Peyer's patch (tissue), 4 donors: ENCODE measurements around the gene PZP. TPM values are rescaled to one million over a fixed set of nuclear protein-coding genes. Genes with fewer than 3 reads are reported as not detected.

Experiments used
- DNase-seq, 3 donors: peaks; one replicate each; pipeline ENCODE4 v3.0.0-alpha.2; 2017 to 2019
- H3K27ac ChIP-seq, 4 donors: fragments of 200-600 bp; sonication (generic); one replicate each; pipeline ENCODE4 v1.5.1; 2016 to 2019
- H3K27me3 ChIP-seq, 2 donors: fragments of 200-600 bp; sonication (generic); one replicate each; pipeline ENCODE4 v1.5.1; 2019
- H3K36me3 ChIP-seq, 3 donors: fragments of 200-600 bp; sonication (generic); one replicate each; pipeline ENCODE4 v1.5.1; 2016 to 2019
- H3K4me1 ChIP-seq, 4 donors: fragments of 200-600 bp; sonication (generic); one replicate each; pipeline ENCODE4 v1.5.1; 2016 to 2019
- H3K4me3 ChIP-seq, 4 donors: fragments of 200-600 bp; sonication (generic); 1 replicate in 3 of 4; 2 replicates in 1 of 4; pipeline ENCODE4 v1.5.1; 2016 to 2019; ENCODE audit warnings: mild to moderate bottlenecking in 1 of 4
- H3K9me3 ChIP-seq, 4 donors: fragments of 200-600 bp; sonication (generic); one replicate each; pipeline ENCODE4 v1.5.1; 2016 to 2019; ENCODE audit warnings: mild to moderate bottlenecking in 1 of 4
- CTCF ChIP-seq, 6 experiments: fragments of 450-650 bp in 4 of 6; fragments of 200-600 bp in 2 of 6; sonication (generic) in 1 of 6; IDR thresholded peaks; one replicate each; pipeline ENCODE4 v1.5.1; 2017 to 2019; ENCODE audit warnings: antibody characterized with exemption in 6 of 6, mild to moderate bottlenecking in 3 of 6, moderate library complexity in 1 of 6
- POLR2A ChIP-seq, 2 donors: fragments of 450-650 bp; IDR thresholded peaks; one replicate each; pipeline ENCODE4 v1.5.1; 2017; ENCODE audit warnings: antibody characterized with exemption in 2 of 2, mild to moderate bottlenecking in 2 of 2, moderate library complexity in 2 of 2
- total RNA-seq, 4 donors: library from RNA; depleted of rRNA; stranded (reverse); fragments of >200 nt; gene quantifications; one replicate each; pipeline ENCODE4 v1.1.0, GENCODE V29; 2016

PZP gene
- total RNA-seq, 4 donors from 2014 or later = not detected

- no peaks in the 10 kb centered on the region for H3K36me3 ChIP-seq
- TF ChIP-seq POLR2A (IDR thresholded peaks at IDR 0.05) = no peak
- no peak for TF ChIP-seq CTCF (IDR thresholded peaks at IDR 0.05)
- peak overlapping the region in 2 of 4 donors; percentile 42 to 48 for H3K27ac ChIP-seq
- DNase-seq = no peak
- no peaks in the 10 kb centered on the region for H3K4me1 ChIP-seq
- H3K27me3 ChIP-seq = no peaks in the 10 kb centered on the region
- H3K4me3 ChIP-seq = peak overlapping the region in 2 of 4 donors; percentile 44
- no peaks in the 10 kb centered on the region for H3K9me3 ChIP-seq
Measured at GRCh38 chr12:9113296-9113986, 94.8 kb downstream of the PZP start.

- Histone ChIP-seq H3K27me3 (no peaks in the 10 kb centered on the region), H3K27ac (peak overlapping the region in 1 of 4 donors; percentile 48), H3K4me1 (no peaks in the 10 kb centered on the region), H3K9me3 (no peaks in the 10 kb centered on the region), H3K4me3 (peak overlapping the region in 1 of 4 donors; percentile 44), H3K36me3 (peaks cover 0 to under 1% (median 0%) of the 10 kb centered on the region in 3 donors)
- no peak for DNase-seq
- TF ChIP-seq CTCF (IDR thresholded peaks at IDR 0.05) = no peak
- TF ChIP-seq POLR2A (IDR thresholded peaks at IDR 0.05) = no peak
Measured at GRCh38 chr12:9112076-9112853, 95.9 kb downstream of the PZP start.

GRCh38 chr12:9111525-9111924, 96.7 kb downstream of the PZP start:
- Histone ChIP-seq H3K4me3 (no peak overlapping the region), H3K4me1 (no peaks in the 10 kb centered on the region), H3K27me3 (no peaks in the 10 kb centered on the region), H3K9me3 (no peaks in the 10 kb centered on the region), H3K36me3 (peaks cover 0 to 6% (median 0%) of the 10 kb centered on the region in 3 donors), H3K27ac (no peak overlapping the region)
- no peak for DNase-seq
- TF ChIP-seq CTCF (IDR thresholded peaks at IDR 0.05) (no peak), POLR2A (IDR thresholded peaks at IDR 0.05) (no peak)

GRCh38 chr12:9109737-9110491, 98.3 kb downstream of the PZP start:
- no peaks in the 10 kb centered on the region for H3K27me3 ChIP-seq
- no peaks in the 10 kb centered on the region for H3K9me3 ChIP-seq
- no peaks in the 10 kb centered on the region for H3K4me1 ChIP-seq
- no peak for TF ChIP-seq POLR2A (IDR thresholded peaks at IDR 0.05)
- TF ChIP-seq CTCF (IDR thresholded peaks at IDR 0.05) = no peak
- H3K27ac ChIP-seq = no peak overlapping the region
- peaks cover 0 to 14% (median 0%) of the 10 kb centered on the region in 3 donors for H3K36me3 ChIP-seq
- H3K4me3 ChIP-seq = no peak overlapping the region
- DNase-seq = no peak

- no peak for TF ChIP-seq POLR2A (IDR thresholded peaks at IDR 0.05)
- H3K27me3 ChIP-seq = no peaks in the 10 kb centered on the region
- H3K4me1 ChIP-seq = no peaks in the 10 kb centered on the region
- H3K9me3 ChIP-seq = no peaks in the 10 kb centered on the region
- peaks cover 0 to 16% (median 0%) of the 10 kb centered on the region in 3 donors for H3K36me3 ChIP-seq
- H3K27ac ChIP-seq = no peak overlapping the region
- DNase-seq = no peak
- no peak overlapping the region for H3K4me3 ChIP-seq
Measured at GRCh38 chr12:9109213-9109522, 99.0 kb downstream of the PZP start.
